ENCODE results near the gene CHP2. TPM values are rescaled to one million over a fixed set of nuclear protein-coding genes. Genes with fewer than 3 reads are reported as not detected.

Gene CHP2
- total RNA-seq: not detected
- under 1 TPM in 1 of 2 donors, not detected in 1; 0.01 TPM for polyA plus RNA-seq
- long read RNA-seq, donor 1: 0 reads
- long read RNA-seq, donor 2: 0 reads
- long read RNA-seq, donor 3: 0 reads

GRCh38 chr16:23754594-23755483, at the start of gene CHP2:
CHP2 (plus strand) TSS chr16:23755026; CDS start chr16:23755050, 24 bp downstream.
- DNase-seq (peak; percentile 11 to 44), ATAC-seq (peak in 2 of 8 donors; percentile 38 to 48)
- Histone ChIP-seq H3K27me3 (peaks cover 16 to 70% (median 51%) of the 10 kb centered on the region in 7 donors), H3K4me3 (peak within 1 kb of the TSS in 9 of 10 donors; percentile 5 to 40 (median 28)), H3K4me1 (peaks cover 0 to 13% (median 8%) of the 10 kb centered on the region in 9 donors), H3K27ac (no peak within 1 kb of the TSS), H3K36me3 (no peaks in the 10 kb centered on the region), H3K9me3 (no peaks in the 10 kb centered on the region)
- intact Hi-C loops (cut with DNase I): no loop called here
- TF ChIP-seq CTCF (IDR thresholded peaks at IDR 0.05): no peak
- WGBS, 2 donors: 3% methylated on average over 71 to 80 of the region's 80 CpGs

GRCh38 chr16:23705517-23705902, 49.3 kb upstream of the CHP2 start:
- no peak for DNase-seq
- ATAC-seq: no peak

GRCh38 chr16:23706439-23706838, 48.4 kb upstream of the CHP2 start:
- H3K9me3 ChIP-seq: peaks cover 0 to 33% (median 16%) of the 10 kb centered on the region in 11 donors
- 65 to 81% methylated on average over 4 of the region's 4 CpGs for WGBS, 2 donors
- no peak for TF ChIP-seq CTCF (IDR thresholded peaks at IDR 0.05)
- ATAC-seq (no peak), DNase-seq (no peak)
- intact Hi-C loops (cut with DNase I): no loop called here
- H3K4me1 ChIP-seq: no peaks in the 10 kb centered on the region
- no peak overlapping the region for H3K4me3 ChIP-seq
- H3K27me3 ChIP-seq: peaks cover 0 to 40% (median 16%) of the 10 kb centered on the region in 7 donors
- no peak overlapping the region for H3K27ac ChIP-seq
- no peaks in the 10 kb centered on the region for H3K36me3 ChIP-seq

More at GRCh38 chr16:23705517-23705902, 49.3 kb upstream of the CHP2 start:
- no peak for TF ChIP-seq CTCF (IDR thresholded peaks at IDR 0.05)
- Histone ChIP-seq H3K27me3 (peaks cover 0 to 35% (median 6%) of the 10 kb centered on the region in 7 donors), H3K4me3 (no peak overlapping the region), H3K4me1 (no peaks in the 10 kb centered on the region), H3K9me3 (peaks cover 0 to 32% (median 16%) of the 10 kb centered on the region in 11 donors), H3K36me3 (no peaks in the 10 kb centered on the region), H3K27ac (no peak overlapping the region)
- 76 to 86% methylated on average over 2 of the region's 2 CpGs for WGBS, 2 donors
- intact Hi-C loops (cut with DNase I): no loop called here

- no peak for ATAC-seq
- TF ChIP-seq CTCF (IDR thresholded peaks at IDR 0.05): no peak
- Histone ChIP-seq H3K27me3 (peaks cover 8 to 63% (median 43%) of the 10 kb centered on the region in 7 donors), H3K9me3 (peaks cover 0 to 23% (median 9%) of the 10 kb centered on the region in 11 donors), H3K4me1 (no peaks in the 10 kb centered on the region), H3K4me3 (no peak overlapping the region), H3K27ac (no peak overlapping the region), H3K36me3 (no peaks in the 10 kb centered on the region)
- intact Hi-C loops (cut with DNase I): no loop called here
- DNase-seq: no peak
Measured at GRCh38 chr16:23709536-23709935, 45.3 kb upstream of the CHP2 start.
